IMR-90 (cell line): ENCODE data around the gene CYSRT1.

ENCODE experiments used
- CEBPB ChIP-seq: IDR thresholded peaks from 2 replicates; pipeline ENCODE4 v1.6.1; 2012; ENCODE audit warnings: low read depth, low read length, improper control_type of control experiment
- CTCF ChIP-seq: conservative IDR thresholded peaks from 2 replicates; pipeline ENCODE4 v1.5.1; 2012; ENCODE audit warnings: mild to moderate bottlenecking, low read depth, low read length, improper control_type of control experiment
- POLR2A ChIP-seq: IDR thresholded peaks from 2 replicates; pipeline ENCODE4 v1.6.1; 2012; ENCODE audit warnings: mild to moderate bottlenecking, low read depth, low read length
- RAD21 ChIP-seq: IDR thresholded peaks from 2 replicates; pipeline ENCODE4 v1.6.1; 2012; ENCODE audit warnings: low read length, improper control_type of control experiment
- RCOR1 ChIP-seq: IDR thresholded peaks from 2 replicates; pipeline ENCODE4 v1.6.1; 2012; ENCODE audit warnings: mild to moderate bottlenecking, low read length, improper control_type of control experiment; ENCODE audit not compliant: insufficient replicate concordance
- SMC3 ChIP-seq: fragments of 150-350 bp; IDR thresholded peaks from 2 replicates; pipeline ENCODE4 v1.6.1; 2016; ENCODE audit warnings: low read depth, mild to moderate bottlenecking, antibody characterized with exemption, low read length, moderate library complexity
- USF2 ChIP-seq: fragments of 150-350 bp; IDR thresholded peaks from 2 replicates; pipeline ENCODE4 v1.6.1; 2017; ENCODE audit warnings: mild to moderate bottlenecking, antibody characterized with exemption, low read length, low read depth

- TF ChIP-seq CTCF, result no peak
- no peak for TF ChIP-seq RAD21
- no peak for TF ChIP-seq SMC3
- no peak for TF ChIP-seq CEBPB
- no peak for TF ChIP-seq RCOR1
- no peak for TF ChIP-seq USF2
- TF ChIP-seq POLR2A, result no peak
Measured at GRCh38 chr9:137266162-137266527, 41.2 kb downstream of the CYSRT1 start.
